WTC11 (cell line): Measurements from ENCODE around the gene TNFRSF1B. TPM values are rescaled to one million over a fixed set of nuclear protein-coding genes. Genes with fewer than 3 reads are reported as not detected.

ENCODE experiments used
- ATAC-seq: fragments of 200-7000 bp; cut with Tn5 transposase; 2 replicates; pipeline ENCODE4 v1.10.0; 2021; ENCODE audit warnings: mild to moderate bottlenecking, moderate library complexity
- CTCF ChIA-PET: fragments of 300-600 bp; sonication (Branson Sonifier 250); formaldehyde crosslinking; loops from one replicate; lab custom pipeline; 2021; ENCODE audit warnings: antibody characterized with exemption; lab: Charles Lee
- POLR2A ChIA-PET: fragments of 350-600 bp; sonication (Branson Sonifier 250); formaldehyde crosslinking; loops from one replicate; lab custom pipeline; 2021; ENCODE audit warnings: antibody characterized with exemption; lab: Charles Lee
- DNase-seq: peaks from one replicate; pipeline ENCODE4 v3.0.0; 2021; ENCODE audit warnings: low spot score
- H3K27ac Mint-ChIP-seq: 2 replicates; pipeline ENCODE4 v1.8.0; 2021; ENCODE audit warnings: mixed read lengths
- H3K27me3 Mint-ChIP-seq: 2 replicates; pipeline ENCODE4 v1.8.0; 2021; ENCODE audit warnings: low read depth, mild to moderate bottlenecking, moderate library complexity, mixed read lengths
- H3K36me3 Mint-ChIP-seq: 2 replicates; pipeline ENCODE4 v1.8.0; 2021; ENCODE audit warnings: mixed read lengths
- H3K4me1 Mint-ChIP-seq: 2 replicates; pipeline ENCODE4 v1.8.0; 2022; ENCODE audit warnings: mixed read lengths
- H3K4me3 Mint-ChIP-seq: 2 replicates; pipeline ENCODE4 v1.8.0; 2021; ENCODE audit warnings: mild to moderate bottlenecking, moderate library complexity, mixed read lengths
- H3K9me3 Mint-ChIP-seq: 2 replicates; pipeline ENCODE4 v1.8.0; 2021; ENCODE audit warnings: mixed read lengths
- CBFB ChIP-seq: sonication (generic); formaldehyde crosslinking; IDR thresholded peaks from 2 replicates; pipeline ENCODE4 v1.8.1; 2022; ENCODE audit warnings: mild to moderate bottlenecking, low read depth, missing genetic modification reagents
- EMX1 ChIP-seq: fragments of 250-450 bp; sonication (Bioruptor Pico); IDR thresholded peaks from 2 replicates; pipeline ENCODE4 v1.8.0; 2021; ENCODE audit warnings: mild to moderate bottlenecking
- FOXJ3 ChIP-seq: sonication (generic); formaldehyde crosslinking; IDR thresholded peaks from 2 replicates; pipeline ENCODE4 v1.9.0; 2021; ENCODE audit warnings: missing genetic modification reagents, mild to moderate bottlenecking, borderline replicate concordance
- GRHL2 ChIP-seq: fragments of 250-450 bp; sonication (Bioruptor Pico); IDR thresholded peaks from 2 replicates; pipeline ENCODE4 v1.8.0; 2022; ENCODE audit warnings: mild to moderate bottlenecking, moderate library complexity; ENCODE audit not compliant: insufficient replicate concordance, severe bottlenecking
- GTF2I ChIP-seq: fragments of 250-450 bp; sonication (Bioruptor Pico); conservative IDR thresholded peaks from 2 replicates; pipeline ENCODE4 v1.4.0; 2021; ENCODE audit warnings: mild to moderate bottlenecking
- JUN ChIP-seq: sonication (generic); formaldehyde crosslinking; IDR thresholded peaks from 2 replicates; pipeline ENCODE4 v1.8.0; 2023; ENCODE audit warnings: mild to moderate bottlenecking, missing genetic modification reagents
- KAT7 ChIP-seq: sonication (generic); formaldehyde crosslinking; IDR thresholded peaks from 2 replicates; pipeline ENCODE4 v1.8.1; 2023; ENCODE audit warnings: missing genetic modification reagents, mild to moderate bottlenecking, borderline replicate concordance
- MXD4 ChIP-seq: fragments of 250-450 bp; sonication (Bioruptor Pico); IDR thresholded peaks from 2 replicates; pipeline ENCODE4 v1.8.0; 2021; ENCODE audit warnings: mild to moderate bottlenecking, moderate library complexity, borderline replicate concordance
- NFYB ChIP-seq: sonication (generic); formaldehyde crosslinking; conservative IDR thresholded peaks from 2 replicates; pipeline ENCODE4 v1.8.0; 2022; ENCODE audit warnings: low read depth, missing genetic modification reagents
- PRRX2 ChIP-seq: fragments of 250-450 bp; sonication (Bioruptor Pico); IDR thresholded peaks from 2 replicates; pipeline ENCODE4 v1.8.0; 2021; ENCODE audit warnings: mild to moderate bottlenecking
- RELA ChIP-seq: sonication (generic); formaldehyde crosslinking; IDR thresholded peaks from 2 replicates; pipeline ENCODE4 v1.8.1; 2022; ENCODE audit warnings: missing genetic modification reagents, mild to moderate bottlenecking, borderline replicate concordance
- RORB ChIP-seq: fragments of 250-450 bp; sonication (Bioruptor Pico); IDR thresholded peaks from 2 replicates; pipeline ENCODE4 v1.9.0; 2021; ENCODE audit warnings: mild to moderate bottlenecking
- ZNF423 ChIP-seq: fragments of 250-450 bp; sonication (Bioruptor Pico); IDR thresholded peaks from 2 replicates; pipeline ENCODE4 v2.1.2; 2022; ENCODE audit warnings: mild to moderate bottlenecking, moderate library complexity
- total RNA-seq: library from RNA; stranded (reverse); gene quantifications from 3 replicates; pipeline ENCODE4 v1.2.3, GENCODE V29; 2021
- TF ChIP-seq, protein P1 (sequence below): fragments of 250-450 bp; sonication (Bioruptor Pico); IDR thresholded peaks from 2 replicates; pipeline ENCODE4 v1.9.0; 2021; ENCODE audit warnings: mild to moderate bottlenecking
- TF ChIP-seq, protein P2 (sequence below): sonication (generic); formaldehyde crosslinking; IDR thresholded peaks from 2 replicates; pipeline ENCODE4 v1.8.1; 2022; ENCODE audit warnings: low read depth, missing genetic modification reagents, borderline replicate concordance
- TF ChIP-seq, protein P3 (sequence below): sonication (generic); formaldehyde crosslinking; conservative IDR thresholded peaks from 2 replicates; pipeline ENCODE4 v1.8.1; 2023; ENCODE audit warnings: mild to moderate bottlenecking, low read depth, missing genetic modification reagents, moderate library complexity
- TF ChIP-seq, protein P4 (sequence below): sonication (generic); formaldehyde crosslinking; IDR thresholded peaks from 2 replicates; pipeline ENCODE4 v1.8.0; 2022; ENCODE audit warnings: mild to moderate bottlenecking, missing genetic modification reagents
- TF ChIP-seq, protein P5 (sequence below): sonication (generic); formaldehyde crosslinking; IDR thresholded peaks from 2 replicates; pipeline ENCODE4 v1.8.1; 2023; ENCODE audit warnings: mild to moderate bottlenecking, missing genetic modification reagents, moderate library complexity
- TF ChIP-seq, protein P6 (sequence below): sonication (generic); formaldehyde crosslinking; IDR thresholded peaks from 2 replicates; pipeline ENCODE4 v1.8.0; 2022; ENCODE audit warnings: missing genetic modification reagents
- TF ChIP-seq, protein P7 (sequence below): fragments of 200-600 bp; IDR thresholded peaks from 2 replicates; pipeline ENCODE4 v1.8.0; 2022; ENCODE audit warnings: antibody characterized with exemption

Gene TNFRSF1B
- total RNA-seq, 1 experiment from 2014 or later: 2.7 TPM

DNA sequence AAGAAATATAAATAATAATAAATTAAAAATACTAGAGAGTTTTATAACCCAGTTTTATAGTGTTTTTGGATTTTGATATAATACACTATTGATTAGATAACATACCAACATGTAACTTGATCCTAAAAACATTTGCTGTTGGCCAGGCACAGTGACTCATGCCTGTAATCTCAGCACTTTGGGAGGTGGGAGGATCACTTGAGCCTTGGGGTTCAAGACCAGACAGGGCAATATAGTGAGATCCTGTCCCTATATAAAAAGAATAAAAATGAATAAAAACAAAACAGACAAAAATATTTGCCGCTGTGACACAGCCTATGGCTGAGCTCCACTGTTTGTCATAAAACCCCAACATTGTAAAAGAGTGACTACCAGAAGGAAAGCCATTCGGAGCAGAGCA, 89.1 kb downstream of the TNFRSF1B start (continued):
- TF ChIP-seq, protein P1, sequence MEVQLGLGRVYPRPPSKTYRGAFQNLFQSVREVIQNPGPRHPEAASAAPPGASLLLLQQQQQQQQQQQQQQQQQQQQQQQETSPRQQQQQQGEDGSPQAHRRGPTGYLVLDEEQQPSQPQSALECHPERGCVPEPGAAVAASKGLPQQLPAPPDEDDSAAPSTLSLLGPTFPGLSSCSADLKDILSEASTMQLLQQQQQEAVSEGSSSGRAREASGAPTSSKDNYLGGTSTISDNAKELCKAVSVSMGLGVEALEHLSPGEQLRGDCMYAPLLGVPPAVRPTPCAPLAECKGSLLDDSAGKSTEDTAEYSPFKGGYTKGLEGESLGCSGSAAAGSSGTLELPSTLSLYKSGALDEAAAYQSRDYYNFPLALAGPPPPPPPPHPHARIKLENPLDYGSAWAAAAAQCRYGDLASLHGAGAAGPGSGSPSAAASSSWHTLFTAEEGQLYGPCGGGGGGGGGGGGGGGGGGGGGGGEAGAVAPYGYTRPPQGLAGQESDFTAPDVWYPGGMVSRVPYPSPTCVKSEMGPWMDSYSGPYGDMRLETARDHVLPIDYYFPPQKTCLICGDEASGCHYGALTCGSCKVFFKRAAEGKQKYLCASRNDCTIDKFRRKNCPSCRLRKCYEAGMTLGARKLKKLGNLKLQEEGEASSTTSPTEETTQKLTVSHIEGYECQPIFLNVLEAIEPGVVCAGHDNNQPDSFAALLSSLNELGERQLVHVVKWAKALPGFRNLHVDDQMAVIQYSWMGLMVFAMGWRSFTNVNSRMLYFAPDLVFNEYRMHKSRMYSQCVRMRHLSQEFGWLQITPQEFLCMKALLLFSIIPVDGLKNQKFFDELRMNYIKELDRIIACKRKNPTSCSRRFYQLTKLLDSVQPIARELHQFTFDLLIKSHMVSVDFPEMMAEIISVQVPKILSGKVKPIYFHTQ (CRISPR knock-in tag): no peak
- no peak for TF ChIP-seq GRHL2 (CRISPR knock-in tag)
- TF ChIP-seq RORB (CRISPR knock-in tag): no peak
- no peak for TF ChIP-seq KAT7 (CRISPR knock-in tag)
- no peak for TF ChIP-seq FOXJ3 (CRISPR knock-in tag)
- no peak for TF ChIP-seq CBFB (CRISPR knock-in tag)
- TF ChIP-seq, protein P2, sequence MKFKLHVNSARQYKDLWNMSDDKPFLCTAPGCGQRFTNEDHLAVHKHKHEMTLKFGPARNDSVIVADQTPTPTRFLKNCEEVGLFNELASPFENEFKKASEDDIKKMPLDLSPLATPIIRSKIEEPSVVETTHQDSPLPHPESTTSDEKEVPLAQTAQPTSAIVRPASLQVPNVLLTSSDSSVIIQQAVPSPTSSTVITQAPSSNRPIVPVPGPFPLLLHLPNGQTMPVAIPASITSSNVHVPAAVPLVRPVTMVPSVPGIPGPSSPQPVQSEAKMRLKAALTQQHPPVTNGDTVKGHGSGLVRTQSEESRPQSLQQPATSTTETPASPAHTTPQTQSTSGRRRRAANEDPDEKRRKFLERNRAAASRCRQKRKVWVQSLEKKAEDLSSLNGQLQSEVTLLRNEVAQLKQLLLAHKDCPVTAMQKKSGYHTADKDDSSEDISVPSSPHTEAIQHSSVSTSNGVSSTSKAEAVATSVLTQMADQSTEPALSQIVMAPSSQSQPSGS (CRISPR knock-in tag): no peak
- no peak for TF ChIP-seq PRRX2
- TF ChIP-seq, protein P3, sequence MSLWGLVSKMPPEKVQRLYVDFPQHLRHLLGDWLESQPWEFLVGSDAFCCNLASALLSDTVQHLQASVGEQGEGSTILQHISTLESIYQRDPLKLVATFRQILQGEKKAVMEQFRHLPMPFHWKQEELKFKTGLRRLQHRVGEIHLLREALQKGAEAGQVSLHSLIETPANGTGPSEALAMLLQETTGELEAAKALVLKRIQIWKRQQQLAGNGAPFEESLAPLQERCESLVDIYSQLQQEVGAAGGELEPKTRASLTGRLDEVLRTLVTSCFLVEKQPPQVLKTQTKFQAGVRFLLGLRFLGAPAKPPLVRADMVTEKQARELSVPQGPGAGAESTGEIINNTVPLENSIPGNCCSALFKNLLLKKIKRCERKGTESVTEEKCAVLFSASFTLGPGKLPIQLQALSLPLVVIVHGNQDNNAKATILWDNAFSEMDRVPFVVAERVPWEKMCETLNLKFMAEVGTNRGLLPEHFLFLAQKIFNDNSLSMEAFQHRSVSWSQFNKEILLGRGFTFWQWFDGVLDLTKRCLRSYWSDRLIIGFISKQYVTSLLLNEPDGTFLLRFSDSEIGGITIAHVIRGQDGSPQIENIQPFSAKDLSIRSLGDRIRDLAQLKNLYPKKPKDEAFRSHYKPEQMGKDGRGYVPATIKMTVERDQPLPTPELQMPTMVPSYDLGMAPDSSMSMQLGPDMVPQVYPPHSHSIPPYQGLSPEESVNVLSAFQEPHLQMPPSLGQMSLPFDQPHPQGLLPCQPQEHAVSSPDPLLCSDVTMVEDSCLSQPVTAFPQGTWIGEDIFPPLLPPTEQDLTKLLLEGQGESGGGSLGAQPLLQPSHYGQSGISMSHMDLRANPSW (CRISPR knock-in tag): no peak
- no peak for TF ChIP-seq MXD4 (CRISPR knock-in tag)

DNA sequence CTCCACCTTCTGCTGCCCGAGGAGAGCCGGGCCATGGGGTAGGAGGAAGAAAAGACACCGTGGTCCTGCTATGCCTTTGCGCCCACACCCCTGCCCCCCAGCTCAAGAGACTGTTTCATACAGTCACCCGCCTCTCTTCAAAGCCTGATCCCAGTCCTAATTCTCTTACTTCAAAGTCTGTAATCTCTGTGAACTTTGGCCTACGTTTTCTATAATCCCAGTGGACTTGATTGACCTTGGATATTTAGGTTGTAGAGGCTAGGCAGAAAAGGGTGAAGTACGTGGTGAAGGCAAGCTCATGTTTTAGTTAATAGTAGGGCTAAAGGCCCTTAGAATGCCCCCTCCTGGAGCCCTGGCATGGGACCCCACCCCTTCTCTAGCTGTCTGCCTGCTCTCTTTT, 91.5 kb downstream of the TNFRSF1B start:
- no peak overlapping the region for H3K27ac Mint-ChIP-seq
- H3K9me3 Mint-ChIP-seq: no peaks in the 10 kb centered on the region
- H3K36me3 Mint-ChIP-seq: peaks cover 38% of the 10 kb centered on the region
- CTCF ChIA-PET: no interaction called here
- ATAC-seq: no peak
- DNase-seq: no peak
- no peak overlapping the region for H3K4me3 Mint-ChIP-seq
- no peaks in the 10 kb centered on the region for H3K4me1 Mint-ChIP-seq
- POLR2A ChIA-PET: no interaction called here
- H3K27me3 Mint-ChIP-seq: no peaks in the 10 kb centered on the region
- TF ChIP-seq, protein P4, sequence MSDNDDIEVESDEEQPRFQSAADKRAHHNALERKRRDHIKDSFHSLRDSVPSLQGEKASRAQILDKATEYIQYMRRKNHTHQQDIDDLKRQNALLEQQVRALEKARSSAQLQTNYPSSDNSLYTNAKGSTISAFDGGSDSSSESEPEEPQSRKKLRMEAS (CRISPR knock-in tag): no peak
- TF ChIP-seq, protein P5, sequence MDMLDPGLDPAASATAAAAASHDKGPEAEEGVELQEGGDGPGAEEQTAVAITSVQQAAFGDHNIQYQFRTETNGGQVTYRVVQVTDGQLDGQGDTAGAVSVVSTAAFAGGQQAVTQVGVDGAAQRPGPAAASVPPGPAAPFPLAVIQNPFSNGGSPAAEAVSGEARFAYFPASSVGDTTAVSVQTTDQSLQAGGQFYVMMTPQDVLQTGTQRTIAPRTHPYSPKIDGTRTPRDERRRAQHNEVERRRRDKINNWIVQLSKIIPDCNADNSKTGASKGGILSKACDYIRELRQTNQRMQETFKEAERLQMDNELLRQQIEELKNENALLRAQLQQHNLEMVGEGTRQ (CRISPR knock-in tag): no peak
- TF ChIP-seq ZNF423 (CRISPR knock-in tag) (no peak), EMX1 (no peak), JUN (CRISPR knock-in tag) (no peak), RELA (CRISPR knock-in tag) (no peak), GTF2I (no peak), NFYB (CRISPR knock-in tag) (no peak), MXD4 (CRISPR knock-in tag) (no peak)
- TF ChIP-seq, protein P1 (CRISPR knock-in tag): no peak
- TF ChIP-seq, protein P6, sequence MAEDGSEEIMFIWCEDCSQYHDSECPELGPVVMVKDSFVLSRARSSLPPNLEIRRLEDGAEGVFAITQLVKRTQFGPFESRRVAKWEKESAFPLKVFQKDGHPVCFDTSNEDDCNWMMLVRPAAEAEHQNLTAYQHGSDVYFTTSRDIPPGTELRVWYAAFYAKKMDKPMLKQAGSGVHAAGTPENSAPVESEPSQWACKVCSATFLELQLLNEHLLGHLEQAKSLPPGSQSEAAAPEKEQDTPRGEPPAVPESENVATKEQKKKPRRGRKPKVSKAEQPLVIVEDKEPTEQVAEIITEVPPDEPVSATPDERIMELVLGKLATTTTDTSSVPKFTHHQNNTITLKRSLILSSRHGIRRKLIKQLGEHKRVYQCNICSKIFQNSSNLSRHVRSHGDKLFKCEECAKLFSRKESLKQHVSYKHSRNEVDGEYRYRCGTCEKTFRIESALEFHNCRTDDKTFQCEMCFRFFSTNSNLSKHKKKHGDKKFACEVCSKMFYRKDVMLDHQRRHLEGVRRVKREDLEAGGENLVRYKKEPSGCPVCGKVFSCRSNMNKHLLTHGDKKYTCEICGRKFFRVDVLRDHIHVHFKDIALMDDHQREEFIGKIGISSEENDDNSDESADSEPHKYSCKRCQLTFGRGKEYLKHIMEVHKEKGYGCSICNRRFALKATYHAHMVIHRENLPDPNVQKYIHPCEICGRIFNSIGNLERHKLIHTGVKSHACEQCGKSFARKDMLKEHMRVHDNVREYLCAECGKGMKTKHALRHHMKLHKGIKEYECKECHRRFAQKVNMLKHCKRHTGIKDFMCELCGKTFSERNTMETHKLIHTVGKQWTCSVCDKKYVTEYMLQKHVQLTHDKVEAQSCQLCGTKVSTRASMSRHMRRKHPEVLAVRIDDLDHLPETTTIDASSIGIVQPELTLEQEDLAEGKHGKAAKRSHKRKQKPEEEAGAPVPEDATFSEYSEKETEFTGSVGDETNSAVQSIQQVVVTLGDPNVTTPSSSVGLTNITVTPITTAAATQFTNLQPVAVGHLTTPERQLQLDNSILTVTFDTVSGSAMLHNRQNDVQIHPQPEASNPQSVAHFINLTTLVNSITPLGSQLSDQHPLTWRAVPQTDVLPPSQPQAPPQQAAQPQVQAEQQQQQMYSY (CRISPR knock-in tag): no peak
- TF ChIP-seq, protein P7, sequence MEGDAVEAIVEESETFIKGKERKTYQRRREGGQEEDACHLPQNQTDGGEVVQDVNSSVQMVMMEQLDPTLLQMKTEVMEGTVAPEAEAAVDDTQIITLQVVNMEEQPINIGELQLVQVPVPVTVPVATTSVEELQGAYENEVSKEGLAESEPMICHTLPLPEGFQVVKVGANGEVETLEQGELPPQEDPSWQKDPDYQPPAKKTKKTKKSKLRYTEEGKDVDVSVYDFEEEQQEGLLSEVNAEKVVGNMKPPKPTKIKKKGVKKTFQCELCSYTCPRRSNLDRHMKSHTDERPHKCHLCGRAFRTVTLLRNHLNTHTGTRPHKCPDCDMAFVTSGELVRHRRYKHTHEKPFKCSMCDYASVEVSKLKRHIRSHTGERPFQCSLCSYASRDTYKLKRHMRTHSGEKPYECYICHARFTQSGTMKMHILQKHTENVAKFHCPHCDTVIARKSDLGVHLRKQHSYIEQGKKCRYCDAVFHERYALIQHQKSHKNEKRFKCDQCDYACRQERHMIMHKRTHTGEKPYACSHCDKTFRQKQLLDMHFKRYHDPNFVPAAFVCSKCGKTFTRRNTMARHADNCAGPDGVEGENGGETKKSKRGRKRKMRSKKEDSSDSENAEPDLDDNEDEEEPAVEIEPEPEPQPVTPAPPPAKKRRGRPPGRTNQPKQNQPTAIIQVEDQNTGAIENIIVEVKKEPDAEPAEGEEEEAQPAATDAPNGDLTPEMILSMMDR: no peak
